NCI-H2227 treated with DMSO at 0.1 percent for 48 hours (cell line): ENCODE results near the gene LRRC2.
"Not testable (repeated sequence)": the region's sequence is repeated elsewhere in the genome, so short reads cannot be mapped to it uniquely, and the experiment has no call there.

Source experiments
- DNase-seq: peaks from one replicate; lab custom pipeline; 2025; lab: John Stamatoyannopoulos, UW

Gene LRRC2

GRCh38 chr3:46524832-46525231 lies 41.3 kb downstream of the LRRC2 start:
- no peak for DNase-seq

- no peak for DNase-seq
Observed at GRCh38 chr3:46524008-46524407, 42.1 kb downstream of the LRRC2 start.

GRCh38 chr3:46523556-46523955 lies 42.5 kb downstream of the LRRC2 start:
- DNase-seq: no peak

GRCh38 chr3:46522201-46522600 lies 43.9 kb downstream of the LRRC2 start:
- DNase-seq: not testable (repeated sequence)

GRCh38 chr3:46521096-46521495 lies 45.0 kb downstream of the LRRC2 start:
- no peak for DNase-seq

- DNase-seq: no peak
Observed at GRCh38 chr3:46520531-46520930, 45.6 kb downstream of the LRRC2 start.

- DNase-seq: no peak
Observed at GRCh38 chr3:46519952-46520351, 46.1 kb downstream of the LRRC2 start.

GRCh38 chr3:46517784-46518181 lies 48.3 kb downstream of the LRRC2 start:
- no peak for DNase-seq

- DNase-seq: no peak
Observed at GRCh38 chr3:46517016-46517783, 48.9 kb downstream of the LRRC2 start.

GRCh38 chr3:46516521-46516920 lies 49.6 kb downstream of the LRRC2 start:
- no peak for DNase-seq

GRCh38 chr3:46512191-46512749 lies 53.8 kb downstream of the LRRC2 start:
- no peak for DNase-seq

- DNase-seq: no peak
Observed at GRCh38 chr3:46509661-46510187, 56.4 kb downstream of the LRRC2 start.

GRCh38 chr3:46508850-46509591 lies 57.1 kb downstream of the LRRC2 start:
- no peak for DNase-seq

- DNase-seq: no peak
Observed at GRCh38 chr3:46506526-46506925, 59.6 kb downstream of the LRRC2 start.

- no peak for DNase-seq
Observed at GRCh38 chr3:46505953-46506352, 60.1 kb downstream of the LRRC2 start.

- no peak for DNase-seq
Observed at GRCh38 chr3:46504789-46505188, 61.3 kb downstream of the LRRC2 start.

- DNase-seq: no peak
Observed at GRCh38 chr3:46503200-46503874, 62.8 kb downstream of the LRRC2 start.

GRCh38 chr3:46501702-46502101 lies 64.4 kb downstream of the LRRC2 start:
- no peak for DNase-seq

- no peak for DNase-seq
Observed at GRCh38 chr3:46500656-46501635, 65.2 kb downstream of the LRRC2 start.

- no peak for DNase-seq
Observed at GRCh38 chr3:46498916-46499519, 67.1 kb downstream of the LRRC2 start.
